NCI-H460 (cell line): ENCODE measurements around the gene DPP7. TPM values are rescaled to one million over a fixed set of nuclear protein-coding genes. Genes with fewer than 3 reads are reported as not detected.
"Not testable (repeated sequence)": the region's sequence is repeated elsewhere in the genome, so short reads cannot be mapped to it uniquely, and the experiment has no call there.

Source experiments
- DNase-seq: peaks from one replicate; pipeline ENCODE4 v3.0.0-alpha.2; 2016; ENCODE audit warnings: low read depth; ENCODE audit errors: extremely low read depth
- total RNA-seq: library from RNA; depleted of rRNA; stranded (reverse); fragments of >200 nt; shearing (Covaris generic); gene quantifications from 2 replicates; pipeline ENCODE4 v1.2.3, GENCODE V29; 2014

Gene DPP7
- total RNA-seq, 1 experiment from 2014 or later: 111 TPM

DNA sequence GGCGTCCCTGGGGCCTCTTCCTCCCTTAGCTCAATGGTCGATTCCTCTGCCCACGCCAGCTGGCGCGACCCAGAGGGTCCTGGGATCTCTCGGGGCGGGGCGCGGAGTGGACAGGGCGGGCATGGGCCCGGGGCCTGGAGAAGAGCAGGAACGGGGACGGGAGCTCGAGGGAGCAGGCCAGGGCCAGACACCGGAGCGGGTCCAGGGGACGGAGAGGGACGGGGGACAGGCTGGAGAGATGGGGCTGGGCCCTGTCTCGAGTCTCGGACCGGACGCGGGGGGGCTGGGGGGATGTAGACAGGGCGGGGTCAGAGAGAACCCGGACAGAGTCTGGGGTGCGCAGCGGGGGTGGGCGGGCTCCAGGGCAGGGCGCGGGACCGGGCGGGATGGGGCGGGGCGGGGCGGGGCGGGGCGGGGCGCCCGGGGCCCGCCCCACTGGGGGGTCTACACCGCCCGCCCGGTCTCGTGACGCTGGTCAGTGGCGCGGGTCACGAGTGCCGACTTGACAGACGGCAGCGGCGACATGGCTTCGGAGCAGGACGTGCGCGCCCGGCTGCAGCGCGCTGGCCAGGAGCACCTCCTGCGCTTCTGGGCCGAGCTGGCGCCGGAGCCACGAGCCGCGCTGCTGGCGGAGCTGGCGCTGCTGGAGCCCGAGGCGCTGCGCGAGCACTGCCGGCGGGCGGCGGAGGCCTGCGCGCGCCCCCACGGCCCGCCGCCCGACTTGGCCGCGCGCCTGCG is 37.4 kb downstream of the DPP7 start, which contains the start of gene UAP1L1:
TSS of gene UAP1L1 (plus strand) at position 508 of the 738 bp plus-strand sequence. CDS start at position 524, 16 bp downstream.
- DNase-seq: no peak

DNA sequence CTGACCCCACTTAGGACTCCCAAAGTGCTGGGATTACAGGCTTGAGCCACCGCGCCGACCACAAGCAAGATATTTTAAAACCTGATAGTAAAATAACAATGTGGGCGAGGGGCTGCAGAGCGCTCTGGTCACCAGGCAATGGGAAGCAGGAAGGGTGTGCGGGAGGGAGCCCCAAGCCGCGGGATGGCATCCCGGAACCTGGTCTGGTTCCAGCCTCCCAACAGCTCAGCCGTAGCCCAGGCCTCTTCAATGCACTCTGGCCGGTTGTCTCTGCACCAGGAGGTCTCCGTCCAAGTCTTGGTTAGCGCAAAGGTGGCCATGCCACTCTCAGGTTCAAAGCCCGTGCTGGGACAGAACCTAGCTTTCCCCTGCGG is 37.9 kb downstream of the DPP7 start:
- no peak for DNase-seq

- DNase-seq: no peak
Observed at GRCh38 chr9:137075275-137075775, 39.2 kb downstream of the DPP7 start.

- no peak for DNase-seq
Observed at GRCh38 chr9:137074657-137075274, 39.8 kb downstream of the DPP7 start.

DNA sequence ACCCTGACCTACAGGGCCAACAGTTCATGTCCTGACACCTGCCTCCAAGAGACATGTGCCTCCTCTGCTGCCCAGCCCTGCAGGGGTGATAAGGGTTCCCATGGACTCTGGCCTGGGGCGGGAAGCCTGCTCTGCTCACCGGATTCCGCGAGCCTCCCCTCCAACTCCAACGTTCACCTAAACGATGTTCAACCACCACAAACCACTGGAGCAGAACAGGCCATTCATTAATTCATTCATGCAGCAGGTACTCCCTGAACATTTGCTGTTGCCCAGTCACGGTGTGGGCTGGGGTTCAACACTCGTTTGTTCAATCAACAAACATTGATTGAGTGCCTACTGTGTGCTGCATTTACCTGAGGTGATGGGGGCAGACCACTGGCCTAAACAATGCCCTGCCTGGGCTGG is 40.5 kb downstream of the DPP7 start:
- DNase-seq: no peak

- no peak for DNase-seq
Observed at GRCh38 chr9:137071282-137071681, 43.3 kb downstream of the DPP7 start.

GRCh38 chr9:137070906-137071275 is 43.6 kb downstream of the DPP7 start:
- DNase-seq: no peak

DNA sequence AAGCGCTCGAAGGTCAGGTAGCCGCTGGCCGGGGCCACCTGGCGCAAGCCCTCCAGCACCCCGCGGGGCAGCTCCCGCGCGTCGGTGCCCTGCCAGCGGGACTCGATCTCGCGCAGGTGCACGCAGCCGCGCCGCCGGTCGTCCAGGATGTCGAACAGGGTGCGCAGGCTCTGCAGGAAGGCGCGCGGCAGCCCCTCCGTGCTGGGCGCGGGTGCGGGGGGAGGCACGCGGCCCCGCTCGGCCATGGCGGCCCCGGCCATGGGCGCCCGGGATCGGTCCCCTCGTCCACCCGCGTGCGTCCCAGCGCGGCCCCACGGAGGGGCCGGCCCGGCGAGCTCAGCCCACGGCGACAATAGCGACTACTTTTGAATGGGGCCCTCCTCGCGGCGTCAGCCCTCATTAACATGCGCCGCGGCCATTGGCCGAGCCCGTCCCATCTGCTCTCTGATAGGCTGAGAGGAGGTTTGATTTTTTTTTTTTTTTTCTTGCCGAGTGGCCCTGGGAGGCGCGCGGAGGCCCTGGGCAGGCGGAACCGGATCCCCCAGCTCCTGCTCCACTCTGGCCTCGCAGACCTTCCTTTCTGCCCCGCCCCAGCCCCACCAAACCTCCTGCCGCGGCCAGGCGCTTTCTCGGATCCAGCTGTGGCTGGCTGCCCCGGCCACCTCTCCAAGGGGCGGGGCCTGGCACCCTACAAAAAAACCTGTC is 44.2 kb downstream of the DPP7 start, which contains the start of gene SAPCD2:
TSS of gene SAPCD2 (minus strand) at position 357 of the 705 bp plus-strand sequence. CDS start at position 260, 97 bp downstream.
- peak; percentile 88 for DNase-seq

- no peak for DNase-seq
Observed at GRCh38 chr9:137069508-137070091, 44.9 kb downstream of the DPP7 start.

DNA sequence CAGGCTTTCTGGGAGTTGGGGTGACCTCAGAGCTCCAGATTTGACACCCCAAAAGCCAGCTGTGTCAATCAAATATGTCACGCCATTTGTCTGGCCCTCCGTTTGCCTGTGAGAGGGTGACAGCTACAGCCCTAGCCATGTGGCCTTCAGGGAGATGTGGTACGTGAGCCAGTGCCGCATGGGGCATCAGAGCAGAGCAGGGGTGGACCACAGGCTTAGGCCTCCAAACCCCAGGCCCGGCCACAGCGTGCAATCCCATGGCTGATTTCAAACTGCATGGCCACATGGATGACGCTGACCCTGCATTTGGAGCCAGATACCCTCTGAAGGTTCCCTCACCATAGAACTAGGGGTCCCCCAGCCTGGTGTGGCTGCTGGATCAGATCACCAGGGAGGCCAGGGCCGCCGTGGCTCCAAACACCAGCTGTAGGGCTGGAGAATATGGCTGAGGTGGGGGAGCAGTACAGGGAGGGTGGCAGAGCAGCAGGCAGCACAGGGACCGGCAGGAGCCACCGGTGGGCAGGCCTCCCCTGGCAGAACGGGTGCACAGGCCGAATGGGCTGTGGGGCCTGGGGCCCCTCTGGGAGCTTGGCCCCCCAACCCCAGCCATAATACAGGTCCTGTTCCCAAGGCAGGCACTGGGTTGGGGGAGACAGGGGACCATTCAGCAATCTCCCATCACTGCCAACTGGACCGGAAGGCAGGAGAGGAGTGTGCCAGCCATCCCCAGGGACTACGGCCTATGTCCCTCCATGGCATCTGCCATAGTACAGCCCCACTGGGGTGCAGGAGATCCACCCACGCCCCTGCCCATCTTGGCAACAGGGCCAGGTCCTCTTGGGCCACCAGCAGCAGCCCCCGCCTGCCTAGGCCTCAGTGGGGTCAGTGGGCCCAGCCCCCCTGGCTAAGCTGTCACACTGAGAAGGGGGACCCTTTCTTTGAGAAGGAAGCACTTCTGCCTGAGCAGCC is 45.7 kb downstream of the DPP7 start:
- no peak for DNase-seq

DNA sequence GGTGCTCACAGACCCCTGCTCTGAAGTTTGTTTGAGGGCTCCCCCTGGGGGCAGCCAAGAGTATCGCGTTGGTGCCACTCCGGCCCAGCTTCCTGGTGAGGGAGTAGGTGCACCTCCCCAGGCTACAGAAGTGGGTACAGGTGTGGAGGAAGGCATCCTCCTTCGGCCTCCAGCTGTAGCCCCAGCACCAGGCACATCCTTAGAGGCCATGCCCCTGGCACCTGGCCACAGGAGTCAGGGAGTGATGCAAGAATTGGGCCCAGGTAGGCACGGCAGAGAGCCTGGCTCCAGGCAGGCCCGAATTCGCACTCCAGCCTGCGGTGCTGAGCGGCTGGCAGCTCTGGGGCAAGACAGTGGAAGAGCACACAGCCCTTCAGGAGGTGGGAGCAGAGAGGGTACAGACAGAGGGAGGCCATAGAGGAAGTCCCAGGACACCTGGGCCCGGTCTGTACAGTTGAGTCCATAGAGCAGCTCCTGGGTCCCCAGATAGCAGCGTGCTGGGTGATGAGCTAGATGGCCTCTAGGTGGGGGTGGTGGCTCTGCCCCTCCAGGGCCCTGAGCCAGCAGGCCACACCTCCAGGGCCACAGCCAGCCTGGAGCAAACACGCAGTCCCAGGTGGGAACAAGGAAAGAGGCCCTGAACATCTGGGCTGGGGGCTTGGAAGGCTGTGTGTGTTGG is 46.5 kb downstream of the DPP7 start:
- DNase-seq: peak; percentile 81

GRCh38 chr9:137066096-137066861 is 48.3 kb downstream of the DPP7 start:
- no peak for DNase-seq

DNA sequence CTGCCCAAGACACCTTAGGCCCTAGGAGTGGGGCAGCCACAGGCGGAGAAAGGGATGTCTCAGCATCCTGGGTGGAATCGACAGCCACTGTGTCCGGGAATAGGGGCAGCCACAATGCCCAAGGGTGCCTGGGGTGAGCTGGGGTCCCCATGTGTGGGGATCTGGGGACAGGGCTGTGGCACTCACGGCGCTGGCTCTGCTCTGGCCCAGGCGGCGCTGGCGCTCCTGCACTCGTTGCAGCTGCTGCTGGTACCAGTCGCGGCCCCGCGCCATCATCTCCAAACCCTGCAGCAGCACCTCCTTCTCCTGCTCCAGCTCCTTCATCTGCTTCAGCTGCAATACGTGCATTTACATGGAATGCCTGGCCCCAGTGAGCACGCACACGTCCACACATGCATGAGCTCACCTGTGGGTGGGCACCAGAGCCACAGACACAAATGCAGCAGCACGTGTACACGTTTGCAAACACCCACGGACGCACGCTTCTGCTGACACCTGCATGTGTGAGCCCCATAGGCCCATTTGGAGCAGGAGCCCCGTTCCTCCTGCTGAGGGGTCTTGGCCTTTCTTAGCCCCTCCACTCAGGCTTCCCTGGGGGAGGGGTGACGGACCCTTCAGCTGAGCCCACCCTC is 49.1 kb downstream of the DPP7 start:
- DNase-seq: no peak

DNA sequence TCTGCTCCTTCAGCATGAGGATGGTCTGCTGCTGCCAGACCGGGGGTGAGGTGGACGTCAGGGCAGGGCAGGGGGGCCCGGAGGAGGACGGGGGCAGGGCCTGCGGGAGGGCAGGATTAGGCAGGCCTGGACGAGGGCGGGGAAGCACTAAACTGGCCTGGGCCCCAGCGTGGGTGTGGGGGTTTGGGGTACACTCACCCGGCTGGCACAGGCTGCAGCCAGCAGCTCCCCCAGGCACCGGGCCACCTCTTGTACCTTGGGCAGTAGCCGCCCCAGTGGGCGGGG is 49.7 kb downstream of the DPP7 start:
- DNase-seq: no peak

GRCh38 chr9:137064027-137064879 is 50.3 kb downstream of the DPP7 start:
- peak; percentile 56 for DNase-seq

- DNase-seq: no peak
Observed at GRCh38 chr9:137063311-137064026, 51.1 kb downstream of the DPP7 start.

DNA sequence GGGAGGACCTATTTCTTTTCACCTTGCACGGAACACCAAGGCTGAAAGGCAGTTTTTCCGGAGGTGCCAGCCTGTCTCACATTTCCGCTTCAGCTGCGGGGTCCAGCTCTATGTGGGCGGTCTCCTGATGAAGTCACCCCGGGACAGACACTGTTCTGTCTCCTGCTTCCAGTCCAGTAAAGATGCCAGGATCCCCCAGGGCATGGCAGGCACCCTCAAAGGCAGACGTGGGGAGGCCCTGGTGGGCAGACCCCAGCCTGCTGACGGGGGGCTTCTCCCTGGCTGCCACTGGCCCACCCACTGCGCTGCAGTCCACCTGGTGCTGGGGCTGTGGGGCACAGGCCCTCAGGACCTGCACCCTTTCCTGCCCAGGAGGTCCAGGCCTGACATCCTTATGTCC is 51.7 kb downstream of the DPP7 start:
- not testable (repeated sequence) for DNase-seq
